GM20000 (cell line): ENCODE measurements around the gene LRBA.

Experiments used
- DNase-seq: peaks from one replicate; pipeline ENCODE4 v3.0.0; 2012; ENCODE audit warnings: low spot score
- CTCF ChIP-seq: IDR thresholded peaks from 2 replicates; pipeline ENCODE4 v1.5.1; 2012; ENCODE audit warnings: mild to moderate bottlenecking, control low read depth; ENCODE audit errors: extremely low read depth, missing control alignments

The LRBA gene

GRCh38 chr4:150382028-150382427 is 633.1 kb downstream of the LRBA start:
- TF ChIP-seq CTCF, result no peak

GRCh38 chr4:150381609-150382008 is 633.5 kb downstream of the LRBA start:
- TF ChIP-seq CTCF, result no peak
- no peak for DNase-seq

More at GRCh38 chr4:150382028-150382427, 633.1 kb downstream of the LRBA start:
- no peak for DNase-seq

- DNase-seq, result no peak
- TF ChIP-seq CTCF, result no peak
These were observed 634.0 kb downstream of the LRBA start for GRCh38 chr4:150381036-150381435.

GRCh38 chr4:150379454-150379853 is 635.6 kb downstream of the LRBA start:
- DNase-seq, result no peak
- TF ChIP-seq CTCF, result no peak

- TF ChIP-seq CTCF, result no peak
- no peak for DNase-seq
These were observed 640.1 kb downstream of the LRBA start for GRCh38 chr4:150375025-150375424.

- TF ChIP-seq CTCF, result no peak
- DNase-seq, result no peak
These were observed 643.2 kb downstream of the LRBA start for GRCh38 chr4:150371869-150372268.

GRCh38 chr4:150369434-150370380 is 645.4 kb downstream of the LRBA start:
- DNase-seq, result no peak
- no peak for TF ChIP-seq CTCF
